Erythroblast (primary cell): ENCODE results near the gene LAS1L.
"Not testable (repeated sequence)": the region's sequence is repeated elsewhere in the genome, so short reads cannot be mapped to it uniquely, and the experiment has no call there.

ENCODE experiments used
- DNase-seq, 2 experiments: peaks; one replicate each; lab custom pipeline; 2025; lab: John Stamatoyannopoulos, UW
- GATA1 ChIP-seq: IDR thresholded peaks from 2 replicates; pipeline ENCODE4 v1.6.1; 2011; ENCODE audit warnings: low read depth, mild to moderate bottlenecking, control low read depth, low read length, moderate library complexity
- POLR2A ChIP-seq: IDR thresholded peaks from 2 replicates; pipeline ENCODE4 v1.6.1; 2011; ENCODE audit warnings: mild to moderate bottlenecking, low read length

LAS1L gene

GRCh38 chrX:65491620-65492019, 43.0 kb downstream of the LAS1L start:
- no peak for DNase-seq
- TF ChIP-seq POLR2A (no peak), GATA1 (no peak)

GRCh38 chrX:65488495-65488894, 46.1 kb downstream of the LAS1L start:
- TF ChIP-seq GATA1 (no peak), POLR2A (no peak)
- no peak for DNase-seq

DNA sequence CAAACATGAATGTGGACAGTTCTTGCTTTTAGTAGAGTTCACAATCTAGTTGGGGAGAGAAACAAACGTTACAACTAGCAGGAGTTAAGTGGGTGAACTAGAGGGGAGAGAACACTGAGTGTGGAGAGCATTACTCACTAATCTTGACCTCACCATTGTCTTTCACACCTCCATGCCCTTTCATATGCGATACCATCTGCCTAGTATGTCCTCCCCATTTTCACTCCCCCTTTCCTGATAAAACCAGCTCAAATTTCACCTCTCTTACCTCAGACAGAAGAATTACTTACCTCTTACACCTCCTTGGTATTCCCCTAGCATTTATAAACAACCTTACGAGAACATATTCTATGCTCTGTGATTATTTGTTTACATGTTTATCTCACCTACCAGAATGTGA, 53.6 kb downstream of the LAS1L start:
- no peak for TF ChIP-seq GATA1
- no peak for TF ChIP-seq POLR2A
- no peak for DNase-seq

DNA sequence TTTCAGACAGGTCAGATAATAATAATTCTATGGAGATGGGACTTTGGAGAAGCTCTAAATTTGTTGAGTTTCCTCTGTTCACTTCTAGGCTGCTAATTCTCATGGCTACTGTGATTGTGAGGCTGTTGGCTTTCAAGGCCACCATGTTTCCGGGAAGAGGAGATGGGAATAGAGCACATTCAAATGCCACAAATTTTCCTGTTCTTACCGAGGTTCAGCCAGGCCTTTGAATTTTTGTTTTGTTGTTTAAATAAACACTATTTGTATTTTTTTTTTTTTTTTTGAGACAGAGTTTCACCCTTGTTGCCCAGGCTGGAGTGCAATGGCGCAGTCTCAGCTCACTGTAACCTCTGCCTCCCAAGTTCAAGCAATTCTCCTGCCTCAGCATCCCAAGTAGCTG, 55.5 kb downstream of the LAS1L start:
- not testable (repeated sequence) for DNase-seq

DNA sequence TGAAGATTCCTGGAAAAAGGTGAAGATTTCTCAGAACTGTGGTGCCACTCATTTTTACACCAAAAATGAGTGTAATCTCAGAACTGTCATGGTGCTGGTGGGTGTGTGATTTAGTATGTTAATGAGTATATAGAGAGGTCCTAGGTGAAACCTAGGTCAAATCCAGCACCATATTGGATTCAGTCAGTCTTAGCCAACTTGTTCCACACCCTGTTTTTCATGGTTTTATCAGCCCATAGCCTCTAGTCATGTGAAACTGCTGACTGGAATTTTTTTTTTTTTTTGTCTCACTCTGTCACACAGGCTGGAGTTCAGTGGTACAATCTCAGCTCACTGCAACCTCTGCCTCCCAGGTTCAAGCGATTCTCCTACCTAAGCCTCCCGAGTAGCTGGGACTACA, 58.0 kb downstream of the LAS1L start:
- TF ChIP-seq GATA1 (no peak), POLR2A (no peak)
- DNase-seq = no peak

DNA sequence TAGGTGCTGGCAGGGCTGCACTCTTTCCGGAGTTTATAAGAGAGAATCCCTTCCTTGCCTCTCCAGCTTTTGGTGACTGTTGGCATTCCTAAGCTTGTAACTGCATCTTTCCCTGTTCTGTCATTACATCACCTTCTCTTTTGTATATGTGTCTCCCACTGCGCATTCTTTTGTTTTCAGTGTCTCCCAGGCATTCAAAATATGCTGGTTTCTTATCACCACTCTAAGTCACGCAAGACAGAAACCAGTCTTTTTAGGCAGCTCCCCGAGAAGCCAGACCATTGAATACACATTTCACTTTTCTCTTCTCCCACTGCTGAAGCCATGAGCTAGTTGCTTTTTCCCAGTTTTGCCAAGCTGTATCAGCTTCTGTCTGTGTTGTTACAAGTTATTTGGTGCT, 71.0 kb downstream of the LAS1L start:
- TF ChIP-seq GATA1 (no peak), POLR2A (no peak)
- no peak for DNase-seq
